GM23248 (cell line): ENCODE results near the gene NXF3. TPM values are rescaled to one million over a fixed set of nuclear protein-coding genes. Genes with fewer than 3 reads are reported as not detected.
"Not testable (repeated sequence)": the region's sequence is repeated elsewhere in the genome, so short reads cannot be mapped to it uniquely, and the experiment has no call there.

Experiments used
- DNase-seq: peaks from one replicate; pipeline ENCODE4 v3.0.0-alpha.2; 2015
- H2AFZ ChIP-seq: fragments of 200-600 bp; sonication (generic); 2 replicates; pipeline ENCODE4 v1.6.1; 2016; ENCODE audit warnings: antibody characterized with exemption
- H3F3A ChIP-seq: fragments of 200-600 bp; sonication (generic); 2 replicates; pipeline ENCODE4 v1.6.1; 2016; ENCODE audit warnings: mild to moderate bottlenecking, antibody characterized with exemption, mixed run types; ENCODE audit not compliant: insufficient read depth
- H3K27ac ChIP-seq: fragments of 200-600 bp; sonication (generic); 2 replicates; pipeline ENCODE4 v1.5.1; 2016; ENCODE audit warnings: mild to moderate bottlenecking
- H3K27me3 ChIP-seq: fragments of 200-600 bp; sonication (generic); replicated peaks from 2 replicates; pipeline ENCODE4 v1.6.1; 2016; ENCODE audit warnings: mild to moderate bottlenecking; ENCODE audit not compliant: insufficient read depth
- H3K36me3 ChIP-seq: fragments of 200-600 bp; sonication (generic); 2 replicates; pipeline ENCODE4 v1.6.1; 2016; ENCODE audit warnings: low read depth, mild to moderate bottlenecking
- H3K4me1 ChIP-seq: fragments of 200-600 bp; sonication (generic); 2 replicates; pipeline ENCODE4 v1.6.1; 2016; ENCODE audit warnings: mild to moderate bottlenecking; ENCODE audit not compliant: insufficient read depth
- H3K4me2 ChIP-seq: fragments of 200-600 bp; sonication (generic); one replicate; pipeline ENCODE4 v1.6.1; 2016; ENCODE audit warnings: mild to moderate bottlenecking; ENCODE audit not compliant: unreplicated experiment
- H3K4me3 ChIP-seq: fragments of 200-600 bp; sonication (generic); 2 replicates; pipeline ENCODE4 v1.5.1; 2016; ENCODE audit warnings: mild to moderate bottlenecking
- H3K79me2 ChIP-seq: fragments of 200-600 bp; sonication (generic); 2 replicates; pipeline ENCODE4 v1.6.1; 2016; ENCODE audit warnings: mild to moderate bottlenecking; ENCODE audit not compliant: insufficient read depth
- H3K9ac ChIP-seq: fragments of 200-600 bp; sonication (generic); 2 replicates; pipeline ENCODE4 v1.6.1; 2016; ENCODE audit warnings: mild to moderate bottlenecking
- H3K9me2 ChIP-seq: fragments of 200-600 bp; sonication (generic); 2 replicates; pipeline ENCODE4 v1.6.1; 2016; ENCODE audit warnings: mixed run types, mild to moderate bottlenecking, moderate library complexity; ENCODE audit not compliant: insufficient read depth
- H3K9me3 ChIP-seq: fragments of 200-600 bp; sonication (generic); one replicate; pipeline ENCODE4 v1.6.1; 2017; ENCODE audit warnings: low read depth
- H4K20me1 ChIP-seq: fragments of 200-600 bp; sonication (generic); 2 replicates; pipeline ENCODE4 v1.6.0; 2016; ENCODE audit not compliant: insufficient read depth
- EZH2 ChIP-seq: fragments of 200-600 bp; sonication (generic); IDR thresholded peaks from 2 replicates; pipeline ENCODE4 v1.6.1; 2018; ENCODE audit warnings: antibody characterized with exemption, mild to moderate bottlenecking; ENCODE audit not compliant: insufficient read depth, poor library complexity, severe bottlenecking
- EZH2phosphoT487 ChIP-seq: fragments of 200-600 bp; sonication (generic); IDR thresholded peaks from 2 replicates; pipeline ENCODE4 v1.6.1; 2018; ENCODE audit warnings: antibody characterized with exemption, moderate library complexity, mild to moderate bottlenecking, low read depth; ENCODE audit not compliant: insufficient read depth
- WGBS, 2 experiments: methylation state at CpG; one replicate each; pipeline ENCODE4 v1.1.6; 2015 to 2017; ENCODE audit warnings: low lambda C conversion rate in 2 of 2, low coverage in 1 of 2; ENCODE audit errors: missing lambda C conversion rate in 2 of 2; 5-methylcytosine and 5-hydroxymethylcytosine counted together
- in situ Hi-C: fragments of 300-500 bp; cut with MboI; formaldehyde crosslinking; loops from 2 replicates; pipeline ENCODE4 v1.15.0; 2020
- polyA plus RNA-seq: library from polyadenylated mRNA; unstranded; fragments of >200 nt; fragmentation: Nextera tagmentation; extraction: Ambion mirVana; gene quantifications from 2 replicates; pipeline ENCODE4 v1.2.1, GENCODE V29; 2016
- total RNA-seq: library from RNA; depleted of rRNA; stranded (reverse); fragments of >200 nt; shearing (Covaris generic); gene quantifications from 2 replicates; pipeline ENCODE4 v1.2.3, GENCODE V29; 2014

NXF3 gene
- total and polyA plus RNA-seq, 2 experiments from 2014 or later, result 7.9 to 13.6 TPM

GRCh38 chrX:103107836-103108235 lies 14.9 kb upstream of the NXF3 start:
- Histone ChIP-seq H4K20me1 (no peaks in the 10 kb centered on the region), H3K4me1 (no peaks in the 10 kb centered on the region), H3K4me3 (no peak overlapping the region), H3K9ac (no peak overlapping the region), H3K4me2 (no peak overlapping the region), H3K9me2 (no peaks in the 10 kb centered on the region), H3K9me3 (no peaks in the 10 kb centered on the region), H3K27ac (no peak overlapping the region), H3K36me3 (no peaks in the 10 kb centered on the region), H3K79me2 (no peaks in the 10 kb centered on the region), H3K27me3 (no peaks in the 10 kb centered on the region), H3F3A (no peaks in the 10 kb centered on the region), H2AFZ (no peak overlapping the region)
- in situ Hi-C loops, result no loop called here
- WGBS, 2 experiments, result 68 to 69% methylated on average over 2 to 4 of the region's 4 CpGs
- TF ChIP-seq EZH2 (no peak), EZH2phosphoT487 (no peak)
- peak; percentile 6 for DNase-seq

DNA sequence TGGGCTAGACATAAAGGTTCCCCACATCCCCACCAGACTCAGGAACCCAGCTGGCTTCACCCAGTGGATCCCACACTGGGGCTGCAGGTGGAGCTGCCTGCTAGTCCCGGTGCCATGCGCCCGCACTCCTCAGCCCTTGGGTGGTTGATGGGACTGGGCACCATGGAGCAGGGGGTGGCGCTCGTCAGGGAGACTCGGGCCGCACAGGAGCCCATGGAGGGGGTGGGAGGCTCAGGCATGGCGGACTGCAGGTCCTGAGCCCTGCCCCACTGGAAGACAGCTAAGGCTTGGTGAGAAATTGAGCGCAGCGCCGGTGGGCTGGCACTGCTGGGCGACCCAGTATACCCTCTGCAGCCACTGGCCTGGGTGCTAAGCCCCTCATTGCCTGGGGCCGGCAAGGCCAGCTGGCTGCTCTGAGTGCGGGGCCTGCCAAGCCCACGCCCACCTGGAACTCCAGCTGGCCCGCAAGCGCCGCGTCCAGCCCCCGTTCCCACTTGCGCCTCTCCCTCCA lies 14.3 kb upstream of the NXF3 start:
- in situ Hi-C loops, H3K4me1 ChIP-seq, H3K9me2 ChIP-seq, H3K36me3 ChIP-seq, H3F3A ChIP-seq, H3K27ac ChIP-seq, H3K9me3 ChIP-seq, H3K4me2 ChIP-seq, H3K4me3 ChIP-seq, H3K27me3 ChIP-seq, H3K79me2 ChIP-seq, H2AFZ ChIP-seq, H3K9ac ChIP-seq, DNase-seq, H4K20me1 ChIP-seq: not testable (repeated sequence)
- 80% methylated on average over 3 of the region's 21 CpGs; no CpG with 5 or more reads in 1 of the 2 experiments for WGBS, 2 experiments

GRCh38 chrX:103104370-103104769 lies 11.4 kb upstream of the NXF3 start:
- H3K9me2 ChIP-seq, H3K4me3 ChIP-seq, H3K9me3 ChIP-seq, H2AFZ ChIP-seq, H3K79me2 ChIP-seq, H3K27me3 ChIP-seq, H3K4me2 ChIP-seq, H3K9ac ChIP-seq, H3K36me3 ChIP-seq, H3F3A ChIP-seq, H4K20me1 ChIP-seq, H3K4me1 ChIP-seq, in situ Hi-C loops, H3K27ac ChIP-seq, DNase-seq: not testable (repeated sequence)
- 78% methylated on average over 3 of the region's 26 CpGs; no CpG with 5 or more reads in 1 of the 2 experiments for WGBS, 2 experiments

DNA sequence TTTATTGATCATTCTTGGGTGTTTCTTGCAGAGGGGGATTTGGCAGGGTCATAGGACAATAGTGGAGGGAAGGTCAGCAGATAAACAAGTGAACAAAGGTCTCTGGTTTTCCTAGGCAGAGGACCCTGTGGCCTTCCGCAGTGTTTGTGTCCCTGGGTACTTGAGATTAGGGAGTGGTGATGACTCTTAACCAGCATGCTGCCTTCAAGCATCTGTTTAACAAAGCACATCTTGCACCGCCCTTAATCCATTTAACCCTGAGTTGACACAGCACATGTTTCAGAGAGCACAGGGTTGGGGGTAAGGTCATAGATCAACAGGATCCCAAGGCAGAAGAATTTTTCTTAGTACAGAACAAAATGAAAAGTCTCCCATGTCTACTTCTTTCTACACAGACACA lies 10.9 kb upstream of the NXF3 start:
- H3K4me2 ChIP-seq, DNase-seq, H2AFZ ChIP-seq, H3F3A ChIP-seq, H3K4me3 ChIP-seq, H3K9me2 ChIP-seq, H3K4me1 ChIP-seq, H3K27me3 ChIP-seq, H3K9ac ChIP-seq, H3K79me2 ChIP-seq, H3K27ac ChIP-seq, H3K36me3 ChIP-seq, H4K20me1 ChIP-seq, H3K9me3 ChIP-seq, in situ Hi-C loops: not testable (repeated sequence)
- 80% methylated on average over 1 of the region's 2 CpGs; no CpG with 5 or more reads in 1 of the 2 experiments for WGBS, 2 experiments

GRCh38 chrX:103101299-103102042 lies 8.5 kb upstream of the NXF3 start:
- H4K20me1 ChIP-seq, result no peaks in the 10 kb centered on the region
- no peaks in the 10 kb centered on the region for H3K9me2 ChIP-seq
- in situ Hi-C loops, result no loop called here
- DNase-seq, result no peak
- no peak for TF ChIP-seq EZH2phosphoT487
- no peak for TF ChIP-seq EZH2
- H3K27me3 ChIP-seq, result no peaks in the 10 kb centered on the region
- H3K9ac ChIP-seq, result no peak overlapping the region
- H3K9me3 ChIP-seq, result no peaks in the 10 kb centered on the region
- no peak overlapping the region for H3K27ac ChIP-seq
- H3K4me2 ChIP-seq, result no peak overlapping the region
- WGBS, 2 experiments, result 41 to 46% methylated on average over 3 of the region's 3 CpGs
- no peaks in the 10 kb centered on the region for H3F3A ChIP-seq
- H3K79me2 ChIP-seq, result no peaks in the 10 kb centered on the region
- H3K4me3 ChIP-seq, result no peak overlapping the region
- H3K36me3 ChIP-seq, result no peaks in the 10 kb centered on the region
- H2AFZ ChIP-seq, result no peak overlapping the region
- no peaks in the 10 kb centered on the region for H3K4me1 ChIP-seq
